ENCODE measurements around the gene KLK3.

Gene KLK3

DNA sequence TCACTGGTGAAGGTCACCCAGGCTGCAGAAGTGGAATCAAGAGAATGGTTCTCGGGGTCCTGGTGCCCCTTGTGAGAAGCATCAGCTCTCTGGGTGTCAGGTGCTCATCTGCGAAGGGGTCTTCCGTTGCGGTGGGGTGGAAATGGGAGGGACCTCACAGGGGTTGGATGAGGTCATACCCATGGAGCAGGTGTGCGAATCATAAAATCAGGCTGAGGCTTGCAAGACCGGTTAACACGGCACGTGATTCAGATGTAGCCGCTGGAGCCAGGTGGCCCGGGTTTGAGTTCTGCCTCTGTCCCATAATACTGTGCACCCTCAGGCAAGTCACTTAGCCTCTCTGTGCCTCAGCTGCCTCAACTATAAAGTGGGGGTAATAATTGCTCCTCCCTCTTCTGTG, 17.4 kb upstream of the KLK3 start:
- DNase-seq = no peak
- in situ Hi-C loops (cut with HindIII; ENCODE audit: low pct_ligation_motif_present, low sequenced_read_pairs) = no loop called here
- Histone ChIP-seq H3K36me3 (replicated peaks) (no peaks in the 10 kb centered on the region), H3K27ac (no peak overlapping the region), H3K4me3 (ENCODE audit: low read depth, low read length) (no peak overlapping the region), H3K27me3 (replicated peaks) (no peaks in the 10 kb centered on the region)
- TF ChIP-seq, protein P1, sequence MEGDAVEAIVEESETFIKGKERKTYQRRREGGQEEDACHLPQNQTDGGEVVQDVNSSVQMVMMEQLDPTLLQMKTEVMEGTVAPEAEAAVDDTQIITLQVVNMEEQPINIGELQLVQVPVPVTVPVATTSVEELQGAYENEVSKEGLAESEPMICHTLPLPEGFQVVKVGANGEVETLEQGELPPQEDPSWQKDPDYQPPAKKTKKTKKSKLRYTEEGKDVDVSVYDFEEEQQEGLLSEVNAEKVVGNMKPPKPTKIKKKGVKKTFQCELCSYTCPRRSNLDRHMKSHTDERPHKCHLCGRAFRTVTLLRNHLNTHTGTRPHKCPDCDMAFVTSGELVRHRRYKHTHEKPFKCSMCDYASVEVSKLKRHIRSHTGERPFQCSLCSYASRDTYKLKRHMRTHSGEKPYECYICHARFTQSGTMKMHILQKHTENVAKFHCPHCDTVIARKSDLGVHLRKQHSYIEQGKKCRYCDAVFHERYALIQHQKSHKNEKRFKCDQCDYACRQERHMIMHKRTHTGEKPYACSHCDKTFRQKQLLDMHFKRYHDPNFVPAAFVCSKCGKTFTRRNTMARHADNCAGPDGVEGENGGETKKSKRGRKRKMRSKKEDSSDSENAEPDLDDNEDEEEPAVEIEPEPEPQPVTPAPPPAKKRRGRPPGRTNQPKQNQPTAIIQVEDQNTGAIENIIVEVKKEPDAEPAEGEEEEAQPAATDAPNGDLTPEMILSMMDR (IDR thresholded peaks at IDR 0.05; ENCODE audit: low read depth, low read length, missing control alignments) = no peak

DNA sequence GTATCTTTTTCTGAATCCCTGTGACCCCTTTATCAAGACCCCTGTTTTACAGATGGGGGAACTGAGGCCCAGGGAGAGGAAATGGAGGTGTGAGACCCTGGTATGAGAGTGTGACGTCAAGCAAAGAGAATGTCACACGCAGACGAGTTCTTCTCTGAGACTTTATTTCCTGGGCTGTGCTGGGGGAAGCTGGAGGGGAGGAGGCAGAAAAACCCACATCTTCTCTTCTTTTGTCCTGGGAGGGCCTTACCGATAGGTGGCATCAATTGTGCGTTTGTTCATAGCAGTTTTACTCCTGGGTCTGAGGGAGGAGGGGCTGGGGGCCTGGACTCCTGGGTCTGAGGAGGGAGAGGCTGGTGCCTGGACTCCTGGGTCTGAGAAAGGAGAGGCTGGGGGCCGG, 16.5 kb upstream of the KLK3 start:
- in situ Hi-C loops (cut with HindIII; ENCODE audit: low pct_ligation_motif_present, low sequenced_read_pairs) = no loop called here
- no peak overlapping the region for H3K4me3 ChIP-seq (ENCODE audit: low read depth, low read length)
- TF ChIP-seq, protein P1 (IDR thresholded peaks at IDR 0.05; ENCODE audit: low read depth, low read length, missing control alignments) = no peak
- no peak overlapping the region for H3K27ac ChIP-seq
- DNase-seq = no peak
- no peaks in the 10 kb centered on the region for H3K36me3 ChIP-seq (replicated peaks)
- no peaks in the 10 kb centered on the region for H3K27me3 ChIP-seq (replicated peaks)

DNA sequence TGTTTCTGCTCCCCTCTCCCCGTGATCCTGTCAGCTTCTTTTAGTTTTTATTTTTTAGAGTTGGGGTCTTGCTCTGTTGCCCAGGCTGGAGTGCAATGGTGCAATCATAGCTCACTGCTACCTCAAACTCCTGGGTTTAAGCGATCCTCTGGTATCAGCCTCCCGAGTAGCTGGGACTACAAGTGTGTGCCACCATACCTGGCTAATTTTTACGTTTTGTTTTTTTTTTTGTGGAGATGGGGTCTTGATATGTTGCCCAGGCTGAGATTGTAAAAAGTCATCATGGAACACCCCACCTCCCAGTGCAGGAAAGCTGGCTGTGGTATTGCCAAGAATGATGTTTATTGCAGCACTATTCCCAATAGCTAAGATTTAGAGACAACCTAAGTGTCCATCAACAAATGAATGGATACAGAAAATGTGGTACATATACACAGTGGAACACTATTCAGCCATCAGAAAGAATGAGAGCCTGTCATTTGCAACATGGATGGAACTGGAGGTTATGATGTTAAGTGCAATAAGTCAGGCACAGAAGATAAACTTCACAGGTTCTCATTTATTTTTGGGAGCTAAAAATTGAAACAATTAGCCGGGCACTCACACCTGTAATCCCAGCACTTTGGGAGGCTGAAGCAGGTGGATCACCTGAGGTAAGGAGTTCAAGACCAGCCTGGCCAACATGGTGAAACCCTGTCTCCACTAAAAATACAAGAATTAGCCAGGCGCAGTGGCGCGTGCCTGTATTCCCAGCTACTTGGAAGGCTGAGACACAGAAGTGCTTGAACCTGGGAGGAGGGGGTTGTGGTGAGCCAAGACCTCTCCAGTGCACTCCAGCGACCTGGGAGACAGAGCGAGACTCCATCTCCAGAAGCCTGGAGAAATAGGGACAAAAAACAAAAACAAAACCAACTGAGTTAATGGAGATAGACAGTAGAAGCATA, 14.7 kb upstream of the KLK3 start:
- Histone ChIP-seq H3K27ac (no peak overlapping the region), H3K27me3 (replicated peaks) (no peaks in the 10 kb centered on the region), H3K36me3 (replicated peaks) (no peaks in the 10 kb centered on the region), H3K4me3 (ENCODE audit: low read depth, low read length) (no peak overlapping the region)
- DNase-seq = no peak
- in situ Hi-C loops (cut with HindIII; ENCODE audit: low pct_ligation_motif_present, low sequenced_read_pairs) = no loop called here
- TF ChIP-seq, protein P1 (IDR thresholded peaks at IDR 0.05; ENCODE audit: low read depth, low read length, missing control alignments) = no peak

DNA sequence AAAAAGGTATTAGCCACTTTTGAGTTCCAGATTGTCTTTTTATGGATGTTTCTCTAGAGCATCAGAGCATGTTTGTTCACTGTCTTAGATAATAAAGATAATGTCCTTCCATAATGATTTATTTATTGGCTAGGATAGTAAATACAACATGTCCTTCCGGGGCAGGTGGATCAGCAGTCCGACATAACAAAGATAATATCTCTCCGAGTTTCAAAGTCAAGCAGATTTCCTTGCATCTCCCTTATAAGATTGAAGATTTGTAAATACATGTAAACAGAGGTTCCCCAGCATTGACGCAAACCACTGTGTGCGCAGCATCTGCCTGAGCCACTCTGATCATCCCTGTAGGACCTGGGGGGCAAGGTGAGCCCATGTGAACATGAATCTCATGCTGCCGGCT, 12.6 kb upstream of the KLK3 start:
- no peak overlapping the region for H3K4me3 ChIP-seq (ENCODE audit: low read depth, low read length)
- TF ChIP-seq, protein P1 (IDR thresholded peaks at IDR 0.05; ENCODE audit: low read depth, low read length, missing control alignments) = no peak
- no peak for DNase-seq
- no peak overlapping the region for H3K27ac ChIP-seq
- no peaks in the 10 kb centered on the region for H3K27me3 ChIP-seq (replicated peaks)
- H3K36me3 ChIP-seq (replicated peaks) = no peaks in the 10 kb centered on the region
- in situ Hi-C loops (cut with HindIII; ENCODE audit: low pct_ligation_motif_present, low sequenced_read_pairs) = no loop called here

DNA sequence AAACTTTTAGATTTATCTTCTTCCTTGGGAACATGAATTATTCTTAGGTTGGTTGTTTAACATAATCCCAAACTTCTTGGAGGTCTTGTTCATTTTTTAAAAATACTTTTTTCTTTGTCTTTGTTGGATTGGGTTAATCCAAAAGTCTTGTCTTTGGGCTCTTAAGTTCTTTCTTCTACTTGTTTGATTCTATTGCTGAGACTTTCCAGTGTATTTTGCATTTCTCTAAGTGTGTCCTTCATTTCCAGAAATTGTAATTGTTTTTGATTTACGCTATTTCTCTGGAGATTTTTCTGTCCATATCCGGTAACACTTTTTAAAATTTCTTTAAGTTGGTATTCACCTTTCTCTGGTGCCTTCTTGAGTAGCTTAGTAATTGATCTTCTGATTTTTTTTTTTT, 11.5 kb upstream of the KLK3 start:
- Histone ChIP-seq H3K36me3 (replicated peaks) (no peaks in the 10 kb centered on the region), H3K4me3 (ENCODE audit: low read depth, low read length) (no peak overlapping the region), H3K27ac (no peak overlapping the region), H3K27me3 (replicated peaks) (no peaks in the 10 kb centered on the region)
- in situ Hi-C loops (cut with HindIII; ENCODE audit: low pct_ligation_motif_present, low sequenced_read_pairs) = no loop called here
- TF ChIP-seq, protein P1 (IDR thresholded peaks at IDR 0.05; ENCODE audit: low read depth, low read length, missing control alignments) = no peak
- DNase-seq = no peak

Data from brain microvascular endothelial cell (primary cell).